H54 (cell line): ENCODE measurements around the gene CACNG1.

Experiments used
- DNase-seq: peaks from one replicate; pipeline ENCODE4 v3.0.0; 2011; ENCODE audit warnings: low spot score, mixed read lengths; ENCODE audit not compliant: insufficient read length
- FAIRE-seq: peaks from 3 replicates; lab custom pipeline; 2011; peaks lifted over from hg19 to GRCh38; lab: Jason Lieb, UNC
- POLR2A ChIP-seq: IDR thresholded peaks from 2 replicates; pipeline ENCODE4 v1.6.1; 2011; ENCODE audit warnings: low read depth, mild to moderate bottlenecking, low read length

Gene CACNG1

GRCh38 chr17:67050471-67051154 lies 6.3 kb downstream of the CACNG1 start:
- FAIRE-seq = no peak
- TF ChIP-seq POLR2A = no peak
- DNase-seq = no peak

DNA sequence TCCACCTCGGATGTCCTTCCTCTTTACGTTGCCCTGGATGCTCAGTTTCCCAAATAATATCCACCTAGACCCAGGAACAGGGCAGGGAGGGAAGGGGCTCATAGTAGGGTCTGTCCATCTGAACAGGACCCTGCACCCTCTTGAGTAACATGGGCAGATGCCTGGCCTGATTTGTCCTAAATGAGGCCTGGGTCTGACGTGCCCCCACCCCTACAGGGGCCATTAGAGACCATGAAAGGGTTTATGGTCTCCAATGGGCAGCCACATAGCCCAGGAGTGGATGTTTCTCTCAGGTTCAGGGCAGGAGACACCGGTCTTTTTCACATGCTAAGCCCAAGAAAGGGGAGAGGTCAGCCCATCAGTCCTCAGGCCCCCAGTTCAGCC lies 6.8 kb downstream of the CACNG1 start:
- TF ChIP-seq POLR2A = no peak
- DNase-seq (no peak), FAIRE-seq (no peak)

DNA sequence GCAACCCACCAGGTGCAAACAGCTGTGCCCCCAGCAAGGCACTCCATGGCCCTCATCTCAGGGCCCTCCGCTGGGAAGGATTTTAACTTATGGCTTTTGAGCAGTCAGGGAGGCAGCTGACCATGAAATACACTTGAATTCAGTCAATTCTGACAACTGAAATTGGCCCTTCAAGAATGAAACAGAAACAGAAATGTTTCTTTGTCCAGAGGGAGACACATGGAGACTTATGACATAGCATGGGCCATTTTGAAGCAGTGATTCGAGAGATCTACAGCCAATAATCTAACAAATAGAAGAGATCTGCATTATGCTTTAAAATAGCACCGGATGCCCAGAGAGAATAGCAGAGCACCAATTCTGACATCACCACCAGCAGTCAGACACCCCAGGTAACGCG lies 7.5 kb downstream of the CACNG1 start:
- no peak for DNase-seq
- TF ChIP-seq POLR2A = no peak
- no peak for FAIRE-seq

DNA sequence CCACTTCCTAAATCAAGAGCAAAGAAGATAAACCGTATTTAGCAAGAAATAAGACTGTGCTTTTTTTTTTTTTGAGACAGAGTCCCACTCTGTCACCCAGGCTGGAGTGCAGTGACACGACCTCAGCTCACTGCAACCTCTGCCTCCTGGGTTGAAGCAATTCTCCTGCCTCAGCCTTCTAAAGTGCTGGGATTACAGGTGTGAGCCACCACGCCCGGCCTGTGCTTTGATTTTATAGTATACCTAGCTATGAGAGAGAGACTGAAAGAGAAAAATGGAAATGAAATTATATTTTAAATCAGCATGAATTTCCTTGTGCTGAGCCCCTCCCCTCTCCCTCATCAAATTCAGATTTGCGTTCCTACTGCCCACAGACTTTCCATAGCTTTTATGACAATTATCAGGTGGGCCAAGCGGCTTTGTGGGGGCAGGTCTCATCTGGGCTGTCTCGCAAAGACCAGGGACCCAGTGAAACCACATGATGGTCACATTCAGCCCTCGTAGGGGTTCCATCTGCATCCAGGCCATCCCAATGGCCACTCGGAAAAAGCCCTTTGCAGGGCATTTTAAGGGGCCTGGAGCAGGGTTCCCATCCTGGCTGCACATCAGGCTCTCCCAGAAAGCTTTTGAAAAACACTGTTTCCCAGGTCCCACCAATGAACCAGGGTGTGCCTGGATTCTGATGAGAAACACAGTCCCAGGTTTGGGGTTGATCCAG lies 8.5 kb downstream of the CACNG1 start:
- DNase-seq (no peak), FAIRE-seq (no peak)
- no peak for TF ChIP-seq POLR2A

DNA sequence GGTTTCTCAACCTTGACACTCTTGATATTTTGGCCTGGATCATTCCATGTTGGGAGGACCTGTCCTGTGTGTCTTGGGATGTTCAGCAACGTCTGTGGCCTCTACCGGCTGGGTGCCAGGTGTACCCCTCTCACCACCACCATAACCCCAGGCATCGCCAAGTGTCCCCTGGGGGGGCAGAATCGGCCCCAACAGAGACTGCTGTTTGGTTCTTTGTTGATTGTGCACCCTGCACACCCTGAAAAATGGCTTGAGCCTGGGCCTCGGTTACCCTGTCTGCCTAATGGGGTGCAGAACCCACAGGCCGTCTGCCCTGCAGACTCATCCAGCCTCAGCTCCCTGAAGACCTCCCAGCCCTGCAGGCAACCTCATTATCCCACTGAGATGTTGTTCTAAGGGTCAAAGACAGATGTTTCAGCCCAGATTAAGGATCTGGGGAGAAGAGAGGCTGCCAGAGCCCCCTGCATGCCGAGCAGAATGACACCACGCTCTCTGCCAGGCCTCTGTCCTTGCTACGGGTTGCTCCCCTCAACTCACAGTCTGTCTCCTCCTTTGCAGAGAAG lies 9.2 kb downstream of the CACNG1 start:
- TF ChIP-seq POLR2A = no peak
- FAIRE-seq = no peak
- DNase-seq = no peak

- FAIRE-seq = no peak
- TF ChIP-seq POLR2A = no peak
- DNase-seq = no peak
Measured at GRCh38 chr17:67054011-67054591, 9.7 kb downstream of the CACNG1 start.

- no peak for FAIRE-seq
- no peak for TF ChIP-seq POLR2A
- no peak for DNase-seq
Measured at GRCh38 chr17:67054608-67055007, 10.3 kb downstream of the CACNG1 start.

DNA sequence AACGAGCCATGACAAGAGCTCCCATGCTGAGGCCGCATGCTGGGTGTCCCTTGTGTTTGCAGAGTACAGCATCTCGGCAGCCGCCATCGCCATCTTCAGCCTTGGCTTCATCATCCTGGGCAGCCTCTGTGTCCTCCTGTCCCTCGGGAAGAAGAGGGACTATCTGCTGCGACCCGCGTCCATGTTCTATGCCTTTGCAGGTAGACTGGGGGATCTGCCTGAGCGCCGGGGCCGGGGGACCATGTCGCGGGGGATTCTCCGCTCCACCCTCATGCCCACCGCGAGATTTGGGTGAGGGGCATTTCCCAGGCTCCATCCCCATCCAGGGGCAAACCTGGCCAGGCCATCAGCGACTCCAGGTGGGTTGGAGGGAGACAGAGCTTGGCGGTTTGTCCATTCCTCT lies 10.7 kb downstream of the CACNG1 start:
- TF ChIP-seq POLR2A = no peak
- FAIRE-seq (no peak), DNase-seq (no peak)

GRCh38 chr17:67055811-67056745 lies 11.7 kb downstream of the CACNG1 start:
- DNase-seq (no peak), FAIRE-seq (no peak)
- TF ChIP-seq POLR2A = no peak

GRCh38 chr17:67056746-67057490 lies 12.6 kb downstream of the CACNG1 start:
- DNase-seq (no peak), FAIRE-seq (no peak)
- TF ChIP-seq POLR2A = no peak

- FAIRE-seq (no peak), DNase-seq (no peak)
Measured at GRCh38 chr17:67058036-67058435, 13.7 kb downstream of the CACNG1 start.

DNA sequence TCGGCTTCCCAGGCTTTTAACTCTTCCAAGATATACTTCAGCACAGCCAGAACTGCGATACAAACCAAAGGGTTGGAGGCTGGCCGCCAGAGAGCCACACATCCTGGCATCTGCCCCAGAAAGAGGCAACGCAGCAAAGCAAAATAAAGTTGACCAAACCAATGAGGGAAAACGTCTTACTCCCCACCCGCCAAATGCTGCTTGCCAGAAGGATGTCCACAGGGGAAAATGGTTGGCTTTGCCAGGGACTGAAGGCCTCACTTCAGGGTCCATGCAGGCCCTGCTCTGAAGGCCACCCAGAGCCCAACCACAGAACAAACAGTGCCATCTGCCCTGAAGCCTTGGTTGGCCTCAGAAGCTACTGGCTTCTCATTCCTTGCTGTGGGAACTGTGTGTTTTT lies 15.0 kb downstream of the CACNG1 start:
- no peak for TF ChIP-seq POLR2A
- no peak for FAIRE-seq
- DNase-seq = no peak

More at GRCh38 chr17:67058036-67058435, 13.7 kb downstream of the CACNG1 start:
- no peak for TF ChIP-seq POLR2A

DNA sequence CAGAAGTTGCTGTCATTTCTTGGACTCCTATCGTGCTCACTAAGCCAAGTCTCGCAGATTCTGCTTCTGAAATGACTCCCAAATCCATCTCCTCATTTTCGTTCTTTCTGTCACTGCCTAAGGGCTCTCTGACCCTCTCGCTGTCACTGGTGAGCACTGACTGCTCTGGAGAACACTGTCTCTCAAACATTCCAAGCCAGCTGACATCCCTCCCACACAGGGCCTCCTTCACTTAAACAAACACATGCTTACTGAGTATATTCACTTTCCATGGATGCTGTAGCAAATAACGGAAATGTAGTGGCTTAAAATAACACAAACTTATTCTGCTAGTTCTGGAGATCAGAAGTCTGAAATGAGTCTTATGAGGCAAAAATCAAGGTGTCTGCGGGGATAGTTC lies 18.8 kb downstream of the CACNG1 start:
- DNase-seq (no peak), FAIRE-seq (no peak)

More for the DNA sequence above, 18.8 kb downstream of the CACNG1 start:
- TF ChIP-seq POLR2A = no peak
